SIG-M5 treated with dmso at 0.1 percent for 504 hours (cell line): ENCODE measurements around the gene TES.
"Not testable (repeated sequence)": the region's sequence is repeated elsewhere in the genome, so short reads cannot be mapped to it uniquely, and the experiment has no call there.

Source experiments
- DNase-seq: peaks from one replicate; lab custom pipeline; 2025; ENCODE audit not compliant: unreplicated experiment; lab: John Stamatoyannopoulos, UW

Gene TES

DNA sequence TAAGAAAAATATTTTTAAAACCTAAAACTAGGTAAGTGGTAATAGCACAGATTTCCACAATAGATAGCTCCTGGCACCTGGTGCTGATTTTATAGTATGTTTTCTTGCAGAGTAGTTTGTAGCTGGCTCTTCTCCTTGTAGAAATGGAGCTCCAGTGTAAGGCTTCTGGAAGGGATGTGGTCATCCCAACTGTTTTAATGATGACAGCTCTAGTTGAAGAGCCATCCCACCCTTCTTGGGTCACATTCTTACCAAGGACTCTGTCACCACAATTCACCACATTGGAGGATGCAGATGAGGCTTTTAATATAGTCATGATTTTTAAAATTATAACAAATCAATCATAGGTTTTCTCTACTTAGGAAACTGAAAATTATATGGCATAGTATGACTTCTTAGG is 31.0 kb downstream of the TES start:
- no peak for DNase-seq

DNA sequence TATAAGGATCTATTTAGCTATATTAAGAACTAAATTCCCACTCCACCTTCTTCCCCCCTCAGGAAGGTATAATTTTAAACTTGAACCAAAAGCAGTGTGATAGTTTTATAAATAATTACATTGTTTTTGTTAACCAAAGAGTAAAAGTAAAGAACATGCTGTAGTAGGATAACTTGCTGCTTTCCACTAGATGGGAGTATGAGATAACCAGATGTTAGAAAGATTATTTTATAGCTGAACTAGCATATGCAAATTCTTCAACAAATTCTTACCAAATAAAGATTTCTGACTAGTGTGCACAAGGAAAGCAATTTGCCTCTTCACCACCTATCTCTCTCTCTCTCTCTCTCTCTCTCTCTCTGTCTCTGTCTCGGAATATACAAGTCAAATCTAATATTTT is 31.8 kb downstream of the TES start:
- DNase-seq: no peak

- no peak for DNase-seq
Observed at GRCh38 chr7:116242759-116243158, 32.4 kb downstream of the TES start.

GRCh38 chr7:116244803-116245202 is 34.5 kb downstream of the TES start:
- DNase-seq: not testable (repeated sequence)

DNA sequence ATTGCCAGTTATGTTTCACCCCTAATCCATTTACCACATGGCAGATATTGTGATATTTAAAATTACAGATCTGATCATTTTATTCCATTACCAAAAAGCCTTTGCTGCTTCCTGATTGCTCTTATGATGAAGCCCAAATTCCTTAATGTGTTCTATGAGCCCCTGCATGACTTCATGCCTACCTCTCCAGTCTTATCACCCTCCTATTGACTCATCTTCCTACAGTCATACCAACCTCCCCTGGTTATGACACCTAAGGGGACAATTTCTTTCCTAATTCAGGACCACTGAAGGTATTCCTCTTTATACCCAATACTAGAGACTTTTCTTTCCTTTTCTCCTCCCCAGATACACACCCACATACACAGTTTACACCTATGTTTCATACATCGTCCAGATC is 36.0 kb downstream of the TES start:
- DNase-seq: no peak

GRCh38 chr7:116249969-116250553 is 39.7 kb downstream of the TES start:
- peak; percentile 47 for DNase-seq

DNA sequence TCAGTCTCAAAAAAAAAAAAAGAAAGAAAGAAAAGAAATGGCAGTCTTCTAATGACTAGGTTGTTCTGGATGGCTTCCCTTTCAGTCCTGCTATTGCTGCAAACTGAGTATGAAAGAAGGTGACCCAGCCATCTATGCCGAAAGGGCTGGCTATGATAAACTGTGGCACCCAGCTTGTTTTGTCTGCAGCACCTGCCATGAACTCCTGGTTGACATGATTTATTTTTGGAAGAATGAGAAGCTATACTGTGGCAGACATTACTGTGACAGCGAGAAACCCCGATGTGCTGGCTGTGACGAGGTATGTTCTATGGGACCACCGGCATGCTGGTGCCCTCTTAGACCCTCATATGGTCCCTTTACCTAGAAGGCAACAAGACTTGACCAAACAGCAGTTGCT is 41.3 kb downstream of the TES start:
- no peak for DNase-seq

DNA sequence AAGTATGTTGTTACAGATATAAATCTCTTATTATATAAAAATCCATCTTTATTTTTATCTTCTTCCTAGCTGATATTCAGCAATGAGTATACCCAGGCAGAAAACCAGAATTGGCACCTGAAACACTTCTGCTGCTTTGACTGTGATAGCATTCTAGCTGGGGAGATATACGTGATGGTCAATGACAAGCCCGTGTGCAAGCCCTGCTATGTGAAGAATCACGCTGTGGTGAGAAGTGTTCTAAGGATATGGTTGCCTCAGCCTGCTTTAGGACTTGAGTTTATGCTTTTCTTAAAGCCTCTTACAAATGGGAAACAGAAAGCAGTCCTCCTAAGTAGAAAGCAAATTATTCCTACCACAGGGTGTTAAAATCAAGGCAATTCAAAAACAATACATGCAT is 41.9 kb downstream of the TES start:
- no peak for DNase-seq

- no peak for DNase-seq
Observed at GRCh38 chr7:116257156-116257555, 46.8 kb downstream of the TES start.

DNA sequence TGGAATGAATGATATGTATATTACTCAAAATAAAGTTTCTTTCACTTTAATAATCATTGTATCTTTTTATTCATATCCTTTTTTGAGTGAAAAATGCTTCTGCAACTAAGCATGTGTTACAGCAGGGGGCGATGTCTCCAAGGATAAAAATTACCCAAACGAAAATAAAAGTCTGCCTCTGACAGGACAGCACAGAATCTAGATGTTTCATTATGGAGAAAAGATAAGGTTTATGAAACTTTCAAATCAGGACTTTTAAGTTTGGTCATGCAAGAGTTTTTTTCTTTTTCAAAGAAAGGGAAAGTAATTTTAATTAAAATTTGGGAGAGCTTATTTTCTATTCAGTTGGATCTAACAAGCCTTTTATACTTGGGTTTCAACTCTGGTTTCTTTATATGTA is 48.4 kb downstream of the TES start:
- peak; percentile 38 for DNase-seq

DNA sequence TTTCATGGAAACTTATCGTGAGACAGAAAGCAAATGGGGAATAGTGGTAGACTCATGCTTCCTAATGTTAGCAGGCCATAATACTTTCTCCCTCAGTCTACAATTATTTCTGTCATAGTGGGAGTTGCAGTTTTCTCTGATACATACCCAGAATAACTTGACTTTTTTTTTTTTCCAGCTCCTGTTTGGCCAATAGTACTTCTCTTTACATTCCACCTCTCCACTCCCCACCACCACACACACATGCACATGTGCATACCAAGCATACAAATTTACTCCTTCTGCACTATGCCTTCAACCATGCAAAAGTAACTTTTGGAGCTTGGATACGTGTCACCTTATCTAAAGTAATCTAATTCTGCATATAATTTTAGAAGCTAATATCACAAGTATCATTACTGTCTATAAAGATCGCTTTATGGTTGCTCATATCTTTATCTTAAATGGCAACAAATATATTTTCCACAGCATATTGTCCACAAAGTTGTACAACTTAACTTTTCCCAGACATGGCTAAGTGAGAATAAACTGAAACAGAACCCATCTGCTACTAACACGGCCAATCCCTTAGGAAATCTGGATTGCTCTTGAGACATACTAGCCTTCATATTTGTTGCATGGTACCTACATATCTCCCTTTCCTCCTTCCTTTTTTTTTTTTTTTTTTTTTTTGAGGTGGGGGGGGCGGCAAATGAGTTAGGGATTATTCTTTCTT is 49.0 kb downstream of the TES start:
- no peak for DNase-seq

- no peak for DNase-seq
Observed at GRCh38 chr7:116259871-116260440, 49.6 kb downstream of the TES start.

GRCh38 chr7:116261904-116262303 is 51.6 kb downstream of the TES start:
- no peak for DNase-seq

- DNase-seq: no peak
Observed at GRCh38 chr7:116265881-116266280, 55.5 kb downstream of the TES start.

DNA sequence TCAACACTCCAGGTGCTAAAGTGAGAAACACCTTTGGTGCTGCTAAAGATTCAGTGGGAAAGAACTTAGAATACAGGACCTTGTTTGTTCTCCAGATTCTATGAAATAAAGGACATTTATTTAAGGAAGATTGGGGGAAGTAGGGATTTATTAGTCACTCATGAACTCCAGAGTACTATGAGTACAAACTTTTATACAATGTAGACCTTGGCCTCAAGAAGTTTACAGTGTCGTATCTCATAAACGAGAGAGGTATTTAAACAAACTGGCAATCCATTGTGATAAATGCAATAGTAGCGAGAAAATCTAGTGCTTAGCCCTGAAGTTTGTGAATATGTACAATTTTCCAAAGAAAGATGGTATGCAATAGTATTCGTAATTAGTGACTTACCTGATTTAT is 59.1 kb downstream of the TES start:
- DNase-seq: no peak

- DNase-seq: no peak
Observed at GRCh38 chr7:116271161-116271913, 61.0 kb downstream of the TES start.

DNA sequence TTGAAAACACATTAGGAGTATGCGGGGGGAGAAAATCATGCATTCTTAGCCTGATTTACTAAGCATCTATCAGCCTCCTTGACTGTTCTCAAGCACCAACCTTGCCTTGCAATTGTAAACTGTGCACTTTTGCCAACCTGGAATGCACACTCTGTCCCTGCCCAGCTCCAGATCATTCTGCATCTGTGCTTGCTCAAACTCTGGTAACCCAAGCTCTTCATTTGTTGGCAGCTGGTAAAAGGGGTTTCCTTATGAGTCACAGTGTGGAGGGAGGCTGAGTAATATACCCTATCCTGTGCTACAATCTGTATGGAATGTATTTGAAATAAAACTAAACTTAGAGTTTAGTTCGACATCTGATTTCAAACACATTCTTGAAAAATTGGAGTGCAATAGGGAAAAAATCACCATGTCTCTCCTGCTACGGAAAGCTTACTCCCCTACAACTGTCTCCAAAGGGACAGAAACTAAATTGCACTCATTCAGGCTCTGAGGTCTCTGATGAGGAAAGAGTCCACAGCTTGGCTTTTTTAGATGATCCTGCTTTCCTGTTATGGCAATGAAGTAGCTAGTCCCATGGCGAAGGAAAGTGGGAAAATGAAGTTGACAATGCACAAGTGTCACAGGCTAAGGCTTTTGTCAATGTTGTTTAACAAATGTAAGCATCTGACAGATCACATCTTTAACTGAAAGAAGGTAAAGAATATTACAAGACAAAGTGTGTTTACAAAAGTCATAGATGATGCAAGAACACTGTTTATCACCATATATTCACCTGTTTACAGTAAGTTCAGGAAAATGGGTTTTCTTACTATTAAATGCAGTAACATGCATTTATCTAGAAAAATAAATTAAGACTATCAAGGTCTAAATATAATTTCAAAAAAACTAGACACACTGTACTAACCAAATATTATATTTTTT is 61.9 kb downstream of the TES start:
- no peak for DNase-seq

DNA sequence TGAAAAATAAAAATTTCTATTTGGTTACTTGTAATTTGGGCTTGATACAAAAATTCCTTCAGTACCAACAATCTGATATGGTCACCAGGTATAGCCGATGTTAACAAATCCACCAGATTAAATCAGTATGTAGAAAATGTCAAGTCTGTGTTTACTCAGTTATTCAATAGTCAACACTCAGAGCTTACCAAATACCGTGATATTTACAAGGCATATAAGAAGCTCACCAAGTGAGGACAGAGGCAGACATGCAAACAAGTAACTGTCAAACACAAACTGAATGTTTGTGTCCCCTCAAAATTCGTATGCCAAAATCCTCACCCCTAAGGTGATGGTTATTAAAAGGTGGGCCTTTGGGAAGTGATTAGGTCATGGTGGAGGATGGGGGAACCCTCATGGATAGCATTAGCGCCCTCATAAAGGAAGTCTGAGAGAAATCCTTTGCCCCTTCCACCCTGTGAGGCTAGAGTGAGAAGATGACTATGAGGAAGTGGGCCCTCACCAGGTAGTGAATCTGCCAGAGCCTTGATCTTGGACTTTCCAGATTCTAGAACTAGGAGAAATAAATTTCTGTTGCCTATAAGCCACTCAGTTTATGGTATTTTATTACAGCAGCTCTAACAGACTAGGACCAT is 63.1 kb downstream of the TES start:
- DNase-seq: peak; percentile 42

GRCh38 chr7:116273918-116274301 is 63.6 kb downstream of the TES start:
- no peak for DNase-seq

DNA sequence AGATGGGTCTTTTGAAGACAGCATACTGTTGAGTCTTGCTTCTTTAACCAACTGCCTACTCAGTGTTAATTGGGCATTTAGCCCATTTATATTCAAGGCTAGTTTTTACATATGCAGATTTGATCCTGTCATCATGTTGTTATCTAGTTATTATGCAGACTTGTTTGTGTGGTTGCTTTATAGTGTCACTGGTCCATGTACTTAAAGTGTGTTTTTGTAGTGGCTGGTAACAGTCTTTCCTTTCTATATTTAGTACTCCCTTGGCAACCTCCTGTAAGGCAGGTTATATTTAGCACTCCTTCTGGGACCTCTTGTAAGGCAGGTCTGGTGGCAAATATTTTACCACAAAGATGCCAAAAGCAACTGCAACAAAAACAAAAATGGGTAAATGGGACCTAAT is 66.7 kb downstream of the TES start:
- DNase-seq: no peak
